ENCODE data around the gene TNFRSF12A. TPM values are rescaled to one million over a fixed set of nuclear protein-coding genes. Genes with fewer than 3 reads are reported as not detected.
"Not testable (repeated sequence)": the region's sequence is repeated elsewhere in the genome, so short reads cannot be mapped to it uniquely, and the experiment has no call there.

Gene TNFRSF12A
- total and polyA plus RNA-seq, 9 of the 15 experiments (the other 6 are each of a cell fraction or from before 2014, with no cell fraction given) = 0.41 to 61.8 (median 26.5) TPM

- DNase-seq (ENCODE audit: extremely low read depth in 1 of 4, low spot score in 3 of 4) = no peak
- Histone ChIP-seq H3K9me3 (replicated peaks; ENCODE audit: control insufficient read depth, insufficient read depth, low read depth, low read length) (no peaks in the 10 kb centered on the region), H3K4me3 (no peak overlapping the region), H3K27me3 (ENCODE audit: control insufficient read depth in 2 of 2, insufficient read depth in 2 of 2, low read length in 2 of 2) (peaks cover 0 to 8% of the 10 kb centered on the region in 2 experiments; a peak in 2 of 5 replicates), H3K4me2 (ENCODE audit: insufficient read depth, low read length) (no peak overlapping the region), H3K36me3 (ENCODE audit: control insufficient read depth, insufficient read depth, low read length) (no peaks in the 10 kb centered on the region), H2AFZ (ENCODE audit: low read depth, low read length) (no peak overlapping the region), H4K20me1 (replicated peaks; ENCODE audit: control insufficient read depth, insufficient read depth, low read length) (0 out of 2 replicates have a peak, but pooled peaks cover 3% of the 10 kb centered on the region), H3K9me1 (ENCODE audit: control insufficient read depth, insufficient read depth, low read length) (peaks cover 4% of the 10 kb centered on the region), H3K4me1 (replicated peaks in 1 of 2; ENCODE audit: control insufficient read depth in 2 of 2, insufficient read depth in 2 of 2, low read length in 2 of 2) (peaks cover 8 to 39% of the 10 kb centered on the region in 2 experiments), H3K79me2 (ENCODE audit: control insufficient read depth, insufficient read depth, low read length) (peaks cover 2% of the 10 kb centered on the region; the same call in 2 of the 3 replicates), H3K9ac (ENCODE audit: insufficient read depth in 1 of 2, low read depth in 2 of 2, low read length in 2 of 2) (no peak overlapping the region), H3K27ac (ENCODE audit: extremely low read depth, low read depth, low read length) (no peak overlapping the region)
- 47% methylated on average over 17 of the region's 17 CpGs for WGBS (ENCODE audit: insufficient coverage, low coverage, missing lambda C conversion rate)
- ChIA-PET POLR2A (interaction anchor here (0.8 to 0.9 kb wide), 2 partner anchors 113 to 183 kb away, joined by 3 to 4 read pairs; no protein-coding TSS in a partner anchor), CTCF (ENCODE audit: low intra/inter-chr PET ratio) (interaction anchor here (0.6 kb wide), 1 partner anchor 77 kb away, joined by 3 read pairs; no protein-coding TSS in a partner anchor)
- TF ChIP-seq BCOR (IDR thresholded peaks at IDR 0.05) (peak; percentile 63; the same call in 1 of the 2 replicates), SIN3A (IDR thresholded peaks at IDR 0.05; ENCODE audit: borderline replicate concordance in 2 of 2, control insufficient read depth in 1 of 2, low read depth in 2 of 2, low read length in 2 of 2) (no peak), RBM25 (IDR thresholded peaks at IDR 0.05; ENCODE audit: low read depth, low read length, severe bottlenecking) (peak; percentile 61), POLR2G (IDR thresholded peaks at IDR 0.05; ENCODE audit: low read depth, low read length) (peak; percentile 35; the same call in 1 of the 2 replicates)
- FAIRE-seq = no peak
- in situ Hi-C loops (cut with MboI) = no loop called here
- no peak for ATAC-seq
- no TSS peak for BruUV-seq (replicated peaks)
- intact Hi-C loops (cut with micrococcal nuclease) = loop anchor here (5.0 to 10.0 kb wide), 2 partner anchors 47 to 120 kb away; no protein-coding TSS in a partner anchor
These were observed 35.0 kb downstream of the TNFRSF12A start for GRCh38 chr16:3054965-3055733.

GRCh38 chr16:3055734-3056115 is 35.6 kb downstream of the TNFRSF12A start:
- H3K36me3 ChIP-seq (ENCODE audit: control insufficient read depth, insufficient read depth, low read length); H3K4me2 ChIP-seq (ENCODE audit: insufficient read depth, low read length); H3K9me1 ChIP-seq (ENCODE audit: control insufficient read depth, insufficient read depth, low read length); H3K9ac ChIP-seq (ENCODE audit: insufficient read depth in 1 of 2, low read depth in 2 of 2, low read length in 2 of 2); H2AFZ ChIP-seq (ENCODE audit: low read depth, low read length); BruUV-seq (replicated peaks); in situ Hi-C loops (cut with MboI); H3K4me3 ChIP-seq; DNase-seq (ENCODE audit: extremely low read depth in 1 of 4, low spot score in 3 of 4); H3K79me2 ChIP-seq (ENCODE audit: control insufficient read depth, insufficient read depth, low read length); H3K27ac ChIP-seq (ENCODE audit: extremely low read depth, low read depth, low read length); FAIRE-seq; ATAC-seq; H3K27me3 ChIP-seq (ENCODE audit: control insufficient read depth in 2 of 2, insufficient read depth in 2 of 2, low read length in 2 of 2); H3K9me3 ChIP-seq (replicated peaks; ENCODE audit: control insufficient read depth, insufficient read depth, low read depth, low read length); H4K20me1 ChIP-seq (replicated peaks; ENCODE audit: control insufficient read depth, insufficient read depth, low read length): not testable (repeated sequence)
- intact Hi-C loops (cut with micrococcal nuclease) = loop anchor here (5.0 to 10.0 kb wide), 2 partner anchors 47 to 119 kb away; no protein-coding TSS in a partner anchor
- H3K4me1 ChIP-seq (replicated peaks in 1 of 2; ENCODE audit: control insufficient read depth in 2 of 2, insufficient read depth in 2 of 2, low read length in 2 of 2) = peaks cover 8 to 38% of the 10 kb centered on the region in 2 experiments
- WGBS (ENCODE audit: insufficient coverage, low coverage, missing lambda C conversion rate) = 54% methylated on average over 9 of the region's 9 CpGs
- ChIA-PET CTCF (ENCODE audit: low intra/inter-chr PET ratio) (interaction anchor here (0.6 kb wide), 1 partner anchor 76 kb away, joined by 3 read pairs; no protein-coding TSS in a partner anchor), POLR2A (interaction anchor here (0.8 to 0.9 kb wide), 3 partner anchors 27 to 182 kb away, joined by 3 to 4 read pairs (median 3); no protein-coding TSS in a partner anchor)

All from K562 (cell line).